Ascending aorta (tissue), 2 donors: Measurements from ENCODE around the gene RPL37. TPM values are rescaled to one million over a fixed set of nuclear protein-coding genes. Genes with fewer than 3 reads are reported as not detected.
"Not testable (repeated sequence)": the region's sequence is repeated elsewhere in the genome, so short reads cannot be mapped to it uniquely, and the experiment has no call there.

ENCODE experiments used
- DNase-seq, 2 donors: peaks; one replicate each; pipeline ENCODE4 v3.0.0-alpha.2; 2019; ENCODE audit warnings: low spot score in 2 of 2
- H3K27ac ChIP-seq, 2 donors: fragments of 200-600 bp; sonication (generic); one replicate each; pipeline ENCODE4 v1.5.1; 2016 to 2017; ENCODE audit warnings: mild to moderate bottlenecking in 1 of 2
- H3K27me3 ChIP-seq: fragments of 200-600 bp; sonication (generic); one replicate; pipeline ENCODE4 v1.5.1; 2017
- H3K36me3 ChIP-seq, 2 donors: fragments of 200-600 bp; sonication (generic); one replicate each; pipeline ENCODE4 v1.5.1; 2016
- H3K4me1 ChIP-seq, 2 donors: fragments of 200-600 bp; sonication (generic); one replicate each; pipeline ENCODE4 v1.5.1; 2016 to 2017; ENCODE audit warnings: mild to moderate bottlenecking in 1 of 2
- H3K4me3 ChIP-seq, 2 donors: fragments of 200-600 bp; sonication (generic); one replicate each; pipeline ENCODE4 v1.5.1; 2016 to 2017; ENCODE audit warnings: mild to moderate bottlenecking in 1 of 2
- H3K9me3 ChIP-seq, 2 donors: fragments of 200-600 bp; sonication (generic); one replicate each; pipeline ENCODE4 v1.5.1; 2016
- intact Hi-C: fragments of 100-400 bp; cut with DNase I; formaldehyde crosslinking; loops from one replicate; pipeline ENCODE4 v1.15.1; 2023
- total RNA-seq: library from RNA; depleted of rRNA; stranded (reverse); fragments of >200 nt; gene quantifications from one replicate; pipeline ENCODE4 v1.1.0, GENCODE V29; 2016
- TF ChIP-seq, protein P1 (sequence below), 3 experiments: fragments of 200-600 bp in 2 of 3; fragments of 450-650 bp in 1 of 3; sonication (generic) in 2 of 3; IDR thresholded peaks; one replicate each; pipeline ENCODE4 v1.5.1; 2016 to 2019; ENCODE audit warnings: antibody characterized with exemption in 3 of 3, mild to moderate bottlenecking in 1 of 3, moderate library complexity in 1 of 3

The RPL37 gene
- total RNA-seq, result 22.1 TPM

DNA sequence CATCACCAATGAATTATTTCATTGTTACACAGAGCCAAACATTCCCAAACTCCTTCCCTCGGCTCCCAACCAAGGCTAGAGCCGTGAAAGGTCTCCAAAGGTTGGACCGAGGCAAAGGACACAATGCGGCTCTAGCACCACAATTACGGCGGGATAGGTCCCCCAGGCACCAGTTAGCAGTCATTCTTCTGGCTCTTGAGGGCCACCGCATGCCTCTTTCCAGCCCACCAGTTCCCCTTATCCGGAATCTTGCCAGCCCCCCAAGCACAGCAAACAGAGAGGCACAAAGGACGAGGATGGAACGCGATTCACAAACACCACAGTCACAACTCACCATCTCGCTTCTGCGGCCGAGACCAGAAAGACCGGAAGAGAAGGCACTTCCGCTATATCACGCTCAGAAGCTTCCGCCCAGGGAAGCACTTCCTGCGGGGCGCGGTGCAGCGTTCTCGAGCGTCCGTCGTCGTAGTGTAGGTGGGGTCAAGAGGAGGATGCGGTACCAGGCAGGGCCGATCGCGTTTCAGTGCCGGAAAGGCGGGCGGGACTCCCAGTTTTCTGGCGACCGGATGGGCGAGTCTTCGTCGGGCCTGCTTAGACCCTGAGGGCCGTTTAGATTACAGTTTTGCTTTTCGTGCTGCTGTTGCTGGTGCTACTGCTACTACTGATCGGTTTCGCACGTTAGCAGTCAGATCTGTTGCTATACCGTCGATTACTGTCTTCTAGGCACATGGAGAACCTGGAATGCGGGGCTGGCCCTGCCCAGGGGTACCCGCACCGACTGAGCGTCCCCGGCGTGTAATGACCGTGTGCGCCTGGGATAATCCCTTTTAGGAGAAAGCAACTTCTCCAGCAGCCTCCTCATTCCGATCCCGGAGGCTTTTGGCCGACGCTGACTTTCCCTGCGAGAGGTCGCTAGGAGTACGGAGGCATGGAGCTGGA is at the start of gene RPL37:
RPL37 (minus strand) TSS at position 374 of the 939 bp plus-strand sequence; CDS start at position 337, 37 bp downstream.
- peaks cover 34 to 39% of the 10 kb centered on the region in 2 donors for H3K36me3 ChIP-seq
- H3K9me3 ChIP-seq, result no peaks in the 10 kb centered on the region
- H3K27me3 ChIP-seq, result no peaks in the 10 kb centered on the region
- intact Hi-C loops, result loop anchor here (1.0 to 10.0 kb wide), 4 partner anchors 37 to 1070 kb away; partner anchors contain the start of genes PRKAA1, PTGER4, RIMOC1 and TTC33
- peak within 1 kb of the TSS; percentile 70 to 75 for H3K4me3 ChIP-seq
- peak; percentile 80 to 98 for DNase-seq
- TF ChIP-seq, protein P1, sequence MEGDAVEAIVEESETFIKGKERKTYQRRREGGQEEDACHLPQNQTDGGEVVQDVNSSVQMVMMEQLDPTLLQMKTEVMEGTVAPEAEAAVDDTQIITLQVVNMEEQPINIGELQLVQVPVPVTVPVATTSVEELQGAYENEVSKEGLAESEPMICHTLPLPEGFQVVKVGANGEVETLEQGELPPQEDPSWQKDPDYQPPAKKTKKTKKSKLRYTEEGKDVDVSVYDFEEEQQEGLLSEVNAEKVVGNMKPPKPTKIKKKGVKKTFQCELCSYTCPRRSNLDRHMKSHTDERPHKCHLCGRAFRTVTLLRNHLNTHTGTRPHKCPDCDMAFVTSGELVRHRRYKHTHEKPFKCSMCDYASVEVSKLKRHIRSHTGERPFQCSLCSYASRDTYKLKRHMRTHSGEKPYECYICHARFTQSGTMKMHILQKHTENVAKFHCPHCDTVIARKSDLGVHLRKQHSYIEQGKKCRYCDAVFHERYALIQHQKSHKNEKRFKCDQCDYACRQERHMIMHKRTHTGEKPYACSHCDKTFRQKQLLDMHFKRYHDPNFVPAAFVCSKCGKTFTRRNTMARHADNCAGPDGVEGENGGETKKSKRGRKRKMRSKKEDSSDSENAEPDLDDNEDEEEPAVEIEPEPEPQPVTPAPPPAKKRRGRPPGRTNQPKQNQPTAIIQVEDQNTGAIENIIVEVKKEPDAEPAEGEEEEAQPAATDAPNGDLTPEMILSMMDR (IDR thresholded peaks at IDR 0.05), result no peak
- H3K27ac ChIP-seq, result peak within 1 kb of the TSS; percentile 94 to 99
- H3K4me1 ChIP-seq, result peaks cover 4 to 15% of the 10 kb centered on the region in 2 donors

DNA sequence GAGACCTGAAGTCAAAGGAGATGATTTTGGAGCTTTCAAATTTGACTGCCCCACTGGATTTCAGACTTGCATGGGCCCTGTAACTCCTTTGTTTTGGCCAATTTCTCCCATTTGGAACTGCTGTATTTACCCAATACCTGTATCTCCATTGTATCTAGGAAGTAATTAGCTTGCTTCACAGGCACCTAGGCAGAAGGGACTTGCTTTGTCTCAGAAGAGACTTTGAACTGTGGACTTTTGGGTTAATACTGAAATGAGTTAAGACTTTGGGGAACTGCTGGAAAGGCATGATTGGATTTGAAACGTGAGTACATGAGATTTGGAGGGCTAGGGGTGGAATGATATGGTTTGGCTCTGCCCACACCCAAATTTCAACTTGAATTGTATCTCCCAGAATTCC is 48.0 kb upstream of the RPL37 start:
- H3K36me3 ChIP-seq, H3K27ac ChIP-seq, DNase-seq, intact Hi-C loops, H3K4me3 ChIP-seq, H3K4me1 ChIP-seq, H3K27me3 ChIP-seq, H3K9me3 ChIP-seq: not testable (repeated sequence)

DNA sequence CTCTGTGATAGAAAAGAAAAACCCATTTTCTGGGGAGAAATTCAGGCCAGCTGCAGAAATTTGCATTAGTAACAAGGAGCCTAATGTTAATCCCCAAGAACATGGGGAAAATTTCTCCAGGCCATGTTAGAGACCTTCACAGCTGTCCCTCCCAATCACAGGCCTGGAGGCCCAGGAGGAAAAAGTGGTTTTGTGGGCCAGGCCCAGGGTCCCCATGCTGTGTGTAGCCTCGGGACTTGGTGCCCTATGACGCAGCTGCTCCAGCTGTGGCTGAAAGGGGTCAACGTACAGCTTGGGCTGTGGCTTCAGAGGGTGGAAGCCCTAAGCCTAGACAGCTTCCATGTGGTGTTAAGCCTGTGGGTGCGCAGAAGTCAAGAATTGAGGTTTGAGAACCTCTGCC is 47.3 kb upstream of the RPL37 start:
- H3K36me3 ChIP-seq, result no peaks in the 10 kb centered on the region
- H3K4me1 ChIP-seq, result no peaks in the 10 kb centered on the region
- no peak overlapping the region for H3K4me3 ChIP-seq
- no peaks in the 10 kb centered on the region for H3K9me3 ChIP-seq
- H3K27ac ChIP-seq, result no peak overlapping the region
- intact Hi-C loops, result no loop called here
- TF ChIP-seq, protein P1 (IDR thresholded peaks at IDR 0.05), result no peak
- H3K27me3 ChIP-seq, result no peaks in the 10 kb centered on the region
- DNase-seq, result no peak

DNA sequence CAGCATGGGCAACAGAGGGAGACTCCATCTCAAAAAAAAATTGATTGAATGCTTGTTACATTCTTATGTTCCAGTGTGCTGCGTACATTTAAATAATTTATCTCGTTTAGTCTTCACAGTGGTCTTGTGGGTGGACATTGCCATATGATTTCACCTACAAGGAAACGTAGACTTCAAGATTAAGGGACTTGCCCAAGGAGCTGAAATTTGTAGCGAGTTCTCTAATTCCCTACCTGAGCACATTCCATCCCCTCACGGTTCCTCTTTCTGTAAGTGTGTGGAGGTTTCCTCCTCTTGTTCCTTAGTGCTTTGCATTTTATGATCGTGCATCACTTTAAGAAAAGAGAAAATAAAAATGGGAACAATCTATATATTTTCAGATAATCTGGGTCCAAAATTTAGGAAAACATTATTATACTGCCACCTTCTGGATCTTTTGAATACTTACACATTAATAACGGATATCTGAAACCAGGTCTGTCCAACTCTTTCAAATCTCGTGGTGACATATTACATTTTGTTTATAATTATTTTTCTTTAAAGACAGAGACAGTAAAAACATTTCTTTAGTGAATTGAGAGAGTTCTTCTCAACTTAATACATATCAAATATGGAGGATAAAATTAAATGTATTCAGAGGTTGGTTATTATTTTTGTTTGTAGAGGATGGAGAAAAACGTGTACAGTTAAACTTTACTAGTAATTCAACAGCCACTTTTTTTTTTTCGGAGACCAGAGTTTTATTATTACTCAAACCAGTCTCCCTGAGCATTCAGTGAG is 44.3 kb upstream of the RPL37 start:
- DNase-seq, result no peak
- intact Hi-C loops, result loop anchor here (1.0 to 5.0 kb wide), 2 partner anchors 37 to 124 kb away; partner anchors contain the start of genes CARD6 and TTC33
- Histone ChIP-seq H3K4me3 (no peak overlapping the region), H3K9me3 (no peaks in the 10 kb centered on the region), H3K4me1 (no peaks in the 10 kb centered on the region), H3K27ac (no peak overlapping the region), H3K27me3 (no peaks in the 10 kb centered on the region), H3K36me3 (no peaks in the 10 kb centered on the region)
- TF ChIP-seq, protein P1 (IDR thresholded peaks at IDR 0.05), result peak; percentile 21 to 56 (median 56)

DNA sequence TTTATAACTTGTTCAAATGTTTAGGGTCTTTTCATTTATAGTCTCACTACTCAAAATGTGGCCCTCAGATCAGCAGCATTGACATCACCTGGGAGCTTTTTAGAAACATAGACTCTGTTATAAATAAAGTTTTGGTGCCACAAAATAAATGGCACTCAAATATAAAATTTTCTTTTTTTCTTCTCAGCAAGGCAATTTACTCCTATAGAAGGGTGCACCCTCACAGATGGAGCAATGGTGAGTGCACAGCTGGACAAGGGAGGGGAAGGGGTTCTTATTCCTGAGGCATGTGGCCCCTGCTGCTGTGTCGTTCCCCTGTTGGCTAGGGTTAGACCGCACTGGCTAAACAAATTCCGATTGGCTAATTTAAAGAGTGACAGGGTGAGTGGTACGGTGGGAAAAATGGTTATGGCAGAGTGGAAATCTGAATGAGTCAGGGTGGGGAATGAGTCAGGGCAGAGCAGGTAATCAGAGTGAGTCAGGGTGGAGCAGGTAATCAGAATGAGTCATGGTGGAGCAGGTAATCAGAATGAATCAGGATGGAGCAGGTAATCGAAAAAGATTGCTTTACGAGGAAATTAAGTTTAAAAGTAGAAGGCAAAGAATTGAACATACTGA is 42.5 kb upstream of the RPL37 start:
- H3K27me3 ChIP-seq, result no peaks in the 10 kb centered on the region
- intact Hi-C loops, result loop anchor here (5.0 kb wide), 1 partner anchor 35 kb away; the partner anchor contains the start of gene CARD6
- H3K36me3 ChIP-seq, result no peaks in the 10 kb centered on the region
- no peak overlapping the region for H3K4me3 ChIP-seq
- H3K4me1 ChIP-seq, result no peaks in the 10 kb centered on the region
- H3K27ac ChIP-seq, result no peak overlapping the region
- TF ChIP-seq, protein P1 (IDR thresholded peaks at IDR 0.05), result no peak
- H3K9me3 ChIP-seq, result no peaks in the 10 kb centered on the region
- no peak for DNase-seq
